Natural killer cell (primary cell): ENCODE measurements around the gene ATP9A. TPM values are rescaled to one million over a fixed set of nuclear protein-coding genes. Genes with fewer than 3 reads are reported as not detected.
A peak's percentile ranks its signal among the peaks of the same experiment; 100 is the strongest.

ENCODE experiments used
- ATAC-seq, 3 donors: fragments of 150-1000 bp in 2 of 3; fragments of 200-7000 bp in 1 of 3; cut with Tn5 transposase; 1 replicate in 1 of 3; 2 replicates in 2 of 3; pipeline ENCODE4 v1.10.0; 2021; ENCODE audit warnings: mild to moderate bottlenecking in 2 of 3, moderate library complexity in 2 of 3
- DNase-seq, 2 donors: peaks; one replicate each; pipeline versions ENCODE4 v3.0.0 to v3.0.0-alpha.2; 2013 to 2021; ENCODE audit warnings: mixed read lengths in 1 of 2
- H3K27ac ChIP-seq: one replicate; pipeline ENCODE4 v1.5.1; 2013; ENCODE audit warnings: mild to moderate bottlenecking, low read length
- H3K27me3 ChIP-seq: one replicate; pipeline ENCODE4 v1.6.1; 2013; ENCODE audit warnings: low read length; ENCODE audit not compliant: control insufficient read depth, insufficient read depth
- H3K36me3 ChIP-seq: one replicate; pipeline ENCODE4 v1.6.1; 2013; ENCODE audit warnings: low read length; ENCODE audit not compliant: control insufficient read depth, insufficient read depth
- H3K4me1 ChIP-seq: one replicate; pipeline ENCODE4 v1.6.1; 2013; ENCODE audit warnings: low read length; ENCODE audit not compliant: control insufficient read depth, insufficient read depth
- H3K4me3 ChIP-seq: one replicate; pipeline ENCODE4 v1.5.1; 2013; ENCODE audit warnings: low read length
- H3K9me3 ChIP-seq: one replicate; pipeline ENCODE4 v1.6.1; 2013; ENCODE audit warnings: low read length; ENCODE audit not compliant: control insufficient read depth, insufficient read depth
- H3K27ac Mint-ChIP-seq, 2 donors: one replicate each; pipeline ENCODE4 v1.8.0; 2022; ENCODE audit warnings: mild to moderate bottlenecking in 2 of 2, mixed read lengths in 2 of 2, moderate library complexity in 1 of 2
- H3K27me3 Mint-ChIP-seq, 2 donors: one replicate each; pipeline ENCODE4 v1.8.0; 2022; ENCODE audit warnings: low read depth in 2 of 2, mixed read lengths in 2 of 2
- H3K36me3 Mint-ChIP-seq: one replicate; pipeline ENCODE4 v1.8.0; 2022; ENCODE audit warnings: mixed read lengths
- H3K4me1 Mint-ChIP-seq, 2 donors: one replicate each; pipeline ENCODE4 v1.8.0; 2022; ENCODE audit warnings: mixed read lengths in 2 of 2
- H3K4me3 Mint-ChIP-seq: one replicate; pipeline ENCODE4 v1.8.0; 2022; ENCODE audit warnings: mild to moderate bottlenecking, moderate library complexity, mixed read lengths
- H3K9me3 Mint-ChIP-seq, 2 donors: one replicate each; pipeline ENCODE4 v1.8.0; 2022; ENCODE audit warnings: mixed read lengths in 2 of 2
- CTCF ChIP-seq: fragments of 200-600 bp; IDR thresholded peaks from one replicate; pipeline ENCODE4 v1.8.0; 2022; ENCODE audit warnings: antibody characterized with exemption
- WGBS: methylation state at CpG from one replicate; pipeline ENCODE4 v1.1.7; 2013; ENCODE audit warnings: missing lambda C conversion rate; ENCODE audit not compliant: insufficient coverage; 5-methylcytosine and 5-hydroxymethylcytosine counted together
- intact Hi-C: fragments of 100-400 bp; cut with micrococcal nuclease; formaldehyde crosslinking; loops from one replicate; pipeline ENCODE4 v1.14.2; 2022
- total RNA-seq, 4 donors: library from RNA; stranded (reverse); fragments of 120-200 nt in 1 of 4; gene quantifications; one replicate each; pipeline versions ENCODE4 v1.2.3 to v1.2.4, GENCODE V29; 2013 to 2022

ATP9A gene
- total RNA-seq, 3 donors from 2014 or later (not counting 1 experiment from before 2014, with no cell fraction given) = 1.4 to 46.8 (median 1.9) TPM

- Histone ChIP-seq H3K9me3 (no peaks in the 10 kb centered on the region), H3K36me3 (no peaks in the 10 kb centered on the region), H3K27me3 (no peaks in the 10 kb centered on the region), H3K4me3 (no peak overlapping the region), H3K4me1 (peaks cover 4% of the 10 kb centered on the region), H3K27ac (no peak overlapping the region)
- no peaks in the 10 kb centered on the region for H3K36me3 Mint-ChIP-seq
- ATAC-seq (no peak), DNase-seq (no peak)
- 92% methylated on average over 2 of the region's 3 CpGs for WGBS
- H3K27ac Mint-ChIP-seq = no peak overlapping the region
- H3K4me1 Mint-ChIP-seq = peaks cover 4 to 32% of the 10 kb centered on the region in 2 donors
- H3K9me3 Mint-ChIP-seq = no peaks in the 10 kb centered on the region
- intact Hi-C loops = no loop called here
- TF ChIP-seq CTCF = no peak
- H3K27me3 Mint-ChIP-seq = no peaks in the 10 kb centered on the region
- no peak overlapping the region for H3K4me3 Mint-ChIP-seq
These were observed 35.1 kb downstream of the ATP9A start for GRCh38 chr20:51733070-51733469.

GRCh38 chr20:51732096-51732791 is 35.9 kb downstream of the ATP9A start:
- Mint-ChIP-seq H3K4me1 (peaks cover 4 to 30% of the 10 kb centered on the region in 2 donors), H3K27me3 (no peaks in the 10 kb centered on the region), H3K36me3 (no peaks in the 10 kb centered on the region), H3K9me3 (no peaks in the 10 kb centered on the region), H3K4me3 (no peak overlapping the region), H3K27ac (peak overlapping the region in 1 of 2 donors; percentile 50)
- H3K27me3 ChIP-seq = no peaks in the 10 kb centered on the region
- ATAC-seq (no peak), DNase-seq (no peak)
- H3K4me1 ChIP-seq = peaks cover 4% of the 10 kb centered on the region
- H3K27ac ChIP-seq = no peak overlapping the region
- 71% methylated on average over 12 of the region's 12 CpGs for WGBS
- no peak overlapping the region for H3K4me3 ChIP-seq
- no peak for TF ChIP-seq CTCF
- no peaks in the 10 kb centered on the region for H3K9me3 ChIP-seq
- intact Hi-C loops = no loop called here
- no peaks in the 10 kb centered on the region for H3K36me3 ChIP-seq

DNA sequence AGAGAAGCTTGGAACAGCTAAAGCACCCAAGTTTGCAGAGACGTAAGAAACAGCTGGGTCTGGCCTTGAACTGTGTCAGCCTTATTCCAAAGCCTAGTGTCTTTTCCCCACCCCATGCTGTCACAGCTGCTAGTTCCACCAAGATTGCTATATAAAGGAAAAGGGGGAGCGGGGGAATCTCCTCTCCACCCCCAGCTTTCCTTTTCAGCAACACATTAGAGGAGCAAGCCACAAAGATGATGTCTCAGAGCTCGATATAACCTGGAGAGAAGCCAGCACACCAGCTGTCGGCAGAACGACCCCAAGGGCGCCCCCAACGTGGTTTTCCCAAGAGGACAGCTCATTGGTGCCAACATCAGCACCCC is 36.5 kb downstream of the ATP9A start:
- Mint-ChIP-seq H3K36me3 (no peaks in the 10 kb centered on the region), H3K27ac (no peak overlapping the region), H3K9me3 (no peaks in the 10 kb centered on the region), H3K27me3 (no peaks in the 10 kb centered on the region), H3K4me1 (peaks cover 4 to 25% of the 10 kb centered on the region in 2 donors), H3K4me3 (no peak overlapping the region)
- 23% methylated on average over 6 of the region's 7 CpGs for WGBS
- Histone ChIP-seq H3K4me3 (no peak overlapping the region), H3K4me1 (peaks cover 4% of the 10 kb centered on the region), H3K27me3 (no peaks in the 10 kb centered on the region), H3K27ac (no peak overlapping the region), H3K36me3 (no peaks in the 10 kb centered on the region), H3K9me3 (no peaks in the 10 kb centered on the region)
- no peak for DNase-seq
- intact Hi-C loops = no loop called here
- no peak for ATAC-seq
- no peak for TF ChIP-seq CTCF

GRCh38 chr20:51729771-51730170 is 38.4 kb downstream of the ATP9A start:
- no peak overlapping the region for H3K27ac ChIP-seq
- WGBS = 89% methylated on average over 13 of the region's 13 CpGs
- intact Hi-C loops = no loop called here
- ATAC-seq (no peak), DNase-seq (no peak)
- H3K9me3 ChIP-seq = no peaks in the 10 kb centered on the region
- Mint-ChIP-seq H3K4me1 (peaks cover 4 to 8% of the 10 kb centered on the region in 2 donors), H3K27me3 (no peaks in the 10 kb centered on the region), H3K27ac (no peak overlapping the region), H3K9me3 (no peaks in the 10 kb centered on the region), H3K4me3 (no peak overlapping the region), H3K36me3 (no peaks in the 10 kb centered on the region)
- no peak for TF ChIP-seq CTCF
- H3K4me1 ChIP-seq = peaks cover 4% of the 10 kb centered on the region
- H3K36me3 ChIP-seq = no peaks in the 10 kb centered on the region
- no peak overlapping the region for H3K4me3 ChIP-seq
- H3K27me3 ChIP-seq = no peaks in the 10 kb centered on the region
